GOT3 (cell line): ENCODE data around the gene ZNF804B.

Experiments
- DNase-seq: peaks from one replicate; lab custom pipeline; 2025; ENCODE audit warnings: mixed read lengths; lab: John Stamatoyannopoulos, UW

The ZNF804B gene

DNA sequence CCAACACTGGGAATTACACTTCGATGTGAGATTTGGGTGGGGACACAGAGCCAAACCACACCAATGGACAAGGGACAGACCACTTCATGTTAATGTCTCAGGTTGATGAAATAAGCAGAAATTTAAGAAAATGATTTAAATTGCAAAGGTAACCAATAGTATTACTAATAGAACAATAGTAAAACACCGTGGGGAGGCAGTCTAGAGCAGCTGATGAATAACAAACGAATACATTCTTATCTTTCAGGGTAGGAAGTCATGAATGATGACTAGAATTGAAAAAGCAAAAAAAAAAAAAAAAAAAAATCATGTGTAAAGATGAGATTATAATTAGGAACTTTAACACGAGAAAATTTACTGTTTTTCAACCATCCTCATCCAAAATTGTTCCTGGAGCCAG, 207.9 kb downstream of the ZNF804B start:
- DNase-seq = no peak

GRCh38 chr7:88969167-88969566, 209.7 kb downstream of the ZNF804B start:
- no peak for DNase-seq

GRCh38 chr7:88985295-88985694, 225.8 kb downstream of the ZNF804B start:
- DNase-seq = no peak

- DNase-seq = no peak
Measured at GRCh38 chr7:89001306-89001705, 241.8 kb downstream of the ZNF804B start.

DNA sequence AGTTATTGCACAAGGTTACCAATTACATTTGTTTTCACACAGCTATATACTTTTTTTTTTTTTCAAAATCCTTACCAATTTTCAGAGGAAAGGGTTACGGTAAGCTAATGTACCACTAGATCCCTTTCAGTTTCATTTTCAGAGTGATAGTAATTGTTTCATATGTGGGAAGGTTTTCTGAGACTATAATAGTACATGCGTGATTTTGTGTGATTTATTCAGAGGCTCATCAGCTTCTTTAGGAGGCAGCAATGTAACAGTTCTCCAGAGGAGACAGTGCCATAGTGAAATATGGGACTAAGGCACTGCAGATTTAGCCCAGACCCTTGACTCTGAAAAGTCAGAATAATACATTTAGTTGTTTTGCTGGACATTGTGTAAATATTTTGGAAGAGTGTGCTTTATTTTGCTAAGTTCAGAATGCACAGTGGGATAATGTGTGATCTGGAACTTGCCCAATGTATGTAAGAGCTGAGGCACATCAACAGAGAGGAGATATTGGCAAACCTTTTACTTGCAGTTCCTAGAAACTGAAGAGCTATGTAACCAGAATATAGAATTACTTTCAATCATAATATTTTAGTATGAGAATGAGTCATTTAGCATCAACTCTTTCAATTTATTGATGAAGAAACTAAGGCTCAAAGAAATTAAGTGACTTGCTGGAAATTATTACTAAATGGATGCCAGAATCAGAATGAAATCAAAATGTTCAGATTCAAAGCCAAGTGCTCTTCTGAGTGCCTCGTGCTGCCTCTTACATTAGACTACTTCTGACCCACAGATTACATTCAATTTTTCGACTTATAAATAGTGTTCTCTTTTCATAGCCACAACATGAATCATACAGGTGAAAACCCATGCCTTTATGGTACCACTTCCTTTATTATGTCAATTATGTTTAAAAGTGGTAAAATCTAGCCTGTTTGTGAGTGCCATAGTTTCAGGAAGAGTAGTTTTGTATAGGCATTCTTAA, 243.8 kb downstream of the ZNF804B start:
- DNase-seq = no peak

GRCh38 chr7:89012016-89012415, 252.5 kb downstream of the ZNF804B start:
- no peak for DNase-seq

- DNase-seq = no peak
Measured at GRCh38 chr7:89017695-89018094, 258.2 kb downstream of the ZNF804B start.

- no peak for DNase-seq
Measured at GRCh38 chr7:89021741-89022140, 262.2 kb downstream of the ZNF804B start.

DNA sequence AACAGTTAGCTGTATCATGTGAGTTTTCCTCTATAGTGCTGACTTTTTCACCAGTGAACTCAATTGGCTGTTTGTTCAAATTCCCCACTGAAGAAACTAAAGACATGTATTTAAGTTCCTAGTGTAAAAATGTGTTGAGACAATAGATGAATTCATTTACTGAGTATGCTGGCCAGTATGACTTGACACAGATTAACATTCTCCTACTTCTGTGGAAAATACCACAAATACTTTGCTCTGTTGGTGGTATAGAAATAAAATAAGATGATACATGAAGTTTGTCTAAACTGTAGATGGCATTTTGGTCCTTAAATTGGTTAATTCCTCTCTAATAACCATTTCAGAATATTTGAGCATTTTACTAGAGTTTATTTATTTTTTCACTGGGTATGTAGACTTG, 263.7 kb downstream of the ZNF804B start:
- DNase-seq = no peak

- no peak for DNase-seq
Measured at GRCh38 chr7:89023877-89024276, 264.4 kb downstream of the ZNF804B start.

GRCh38 chr7:89027781-89028180, 268.3 kb downstream of the ZNF804B start:
- DNase-seq = no peak

DNA sequence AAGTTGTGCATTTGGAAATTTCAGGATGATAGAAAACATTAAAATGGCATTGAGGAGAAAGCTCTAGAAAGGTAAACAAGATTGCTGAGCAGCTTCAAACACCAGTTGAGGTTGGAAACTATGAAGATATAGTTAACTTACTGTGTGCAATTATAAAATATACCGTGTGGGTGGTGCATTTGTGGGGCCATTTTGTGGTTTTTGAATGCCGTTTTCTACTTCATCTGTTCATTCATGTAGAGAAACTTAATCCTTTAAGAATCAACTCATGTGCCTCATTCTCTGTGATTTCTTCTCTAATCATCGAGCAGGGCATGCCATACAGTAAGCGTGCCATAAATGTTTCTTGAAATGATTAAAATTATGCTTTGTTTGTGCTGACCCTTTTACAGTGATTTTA, 268.8 kb downstream of the ZNF804B start:
- DNase-seq = no peak

GRCh38 chr7:89029864-89030263, 270.4 kb downstream of the ZNF804B start:
- DNase-seq = no peak

DNA sequence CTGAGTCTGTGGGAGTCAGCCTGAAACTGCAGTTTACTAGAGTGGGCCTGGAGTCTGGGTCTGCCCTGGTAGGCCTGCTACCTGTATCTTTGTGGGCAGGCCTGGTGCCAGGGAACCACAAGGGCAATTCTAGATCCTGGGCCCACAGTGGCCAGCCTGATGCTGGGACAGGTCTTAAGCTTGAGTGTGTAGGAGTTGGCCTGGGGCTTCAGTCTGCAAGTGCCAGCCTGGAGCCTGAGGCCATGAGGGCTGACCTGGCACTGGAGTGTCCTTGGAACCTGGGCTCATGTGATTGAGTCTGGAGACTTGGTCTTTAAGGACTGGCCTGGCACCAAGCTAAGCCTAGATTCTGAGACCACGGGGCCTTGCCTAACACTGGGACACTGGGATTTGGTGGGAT, 281.7 kb downstream of the ZNF804B start:
- DNase-seq = no peak

- no peak for DNase-seq
Measured at GRCh38 chr7:89042940-89043339, 283.4 kb downstream of the ZNF804B start.

- no peak for DNase-seq
Measured at GRCh38 chr7:89049043-89049442, 289.5 kb downstream of the ZNF804B start.

DNA sequence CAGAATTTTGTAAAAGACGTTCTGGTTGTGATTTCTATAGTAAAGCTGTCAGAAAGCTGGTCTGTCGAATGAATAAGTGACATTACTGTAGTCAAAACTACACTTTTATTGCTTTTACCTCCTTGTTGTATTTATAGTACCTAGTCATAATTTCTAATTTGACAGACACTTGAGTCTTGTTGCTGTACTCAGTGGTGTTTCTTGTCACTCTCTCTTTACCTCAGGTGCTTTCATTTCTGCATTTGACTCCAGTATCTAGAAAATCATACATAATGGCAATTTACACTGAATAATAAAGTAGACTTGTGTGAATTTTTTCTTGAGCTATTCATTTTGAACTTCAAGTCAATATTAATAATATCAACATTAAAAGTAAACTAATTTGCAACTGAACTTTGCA, 293.6 kb downstream of the ZNF804B start:
- DNase-seq = no peak

- no peak for DNase-seq
Measured at GRCh38 chr7:89054361-89054760, 294.9 kb downstream of the ZNF804B start.

- no peak for DNase-seq
Measured at GRCh38 chr7:89060234-89060633, 300.7 kb downstream of the ZNF804B start.

DNA sequence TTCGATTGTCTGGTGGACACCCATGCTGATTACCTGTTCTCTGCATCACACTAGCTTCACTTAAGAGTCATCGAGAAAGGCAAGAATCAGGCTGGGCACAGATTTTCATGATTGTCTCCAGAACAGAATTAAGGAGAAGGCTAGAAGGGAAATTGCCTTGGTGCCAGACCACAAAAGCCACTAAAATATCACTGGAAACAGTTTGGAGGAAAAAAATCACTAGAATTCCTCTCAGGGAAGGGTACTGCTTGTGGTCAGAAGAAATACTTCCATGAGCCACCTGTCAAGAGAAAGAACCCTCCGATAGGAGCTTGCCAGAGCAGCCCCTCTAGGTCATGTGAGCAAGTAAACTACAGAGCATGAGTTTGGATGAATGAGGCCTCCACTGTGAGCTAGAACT, 305.3 kb downstream of the ZNF804B start:
- DNase-seq = no peak

DNA sequence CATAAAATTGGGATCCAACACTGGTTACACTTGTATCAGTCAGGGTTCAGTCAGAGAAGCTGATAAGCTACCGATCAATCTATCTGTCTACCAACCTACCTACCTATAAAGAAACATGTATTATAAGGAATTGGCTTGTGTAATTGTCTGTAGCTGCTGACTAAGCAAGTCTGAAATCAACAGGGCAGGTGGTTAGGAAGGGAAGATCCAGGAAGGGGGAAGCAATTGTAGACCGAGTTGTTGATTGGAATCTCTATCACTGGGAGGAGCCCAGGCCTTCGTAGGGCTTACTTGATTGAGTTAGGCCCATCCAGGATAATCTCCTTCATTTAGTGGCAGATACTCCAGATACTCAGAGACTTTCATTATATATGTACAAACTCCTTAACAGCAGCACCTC, 307.5 kb downstream of the ZNF804B start:
- DNase-seq = no peak

- no peak for DNase-seq
Measured at GRCh38 chr7:89072081-89072480, 312.6 kb downstream of the ZNF804B start.

DNA sequence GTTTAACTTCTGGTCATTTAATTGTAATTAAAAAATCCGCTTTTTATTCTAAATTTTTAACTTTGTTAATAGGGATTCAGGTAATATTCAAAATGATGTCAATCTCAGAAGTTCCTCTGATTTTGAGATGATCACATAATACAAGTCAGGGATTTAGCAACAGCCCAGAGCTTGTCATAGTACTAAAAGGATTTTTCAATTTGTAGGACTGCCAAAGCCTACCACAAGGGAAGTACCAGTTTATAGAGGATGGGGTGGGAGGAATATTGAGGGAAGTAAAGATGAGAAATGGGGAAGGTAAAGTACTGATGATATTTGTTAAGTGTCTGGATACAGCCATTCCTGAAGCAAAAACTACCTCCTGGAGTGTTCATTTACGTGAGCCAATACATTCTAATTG, 314.3 kb downstream of the ZNF804B start:
- DNase-seq = no peak

DNA sequence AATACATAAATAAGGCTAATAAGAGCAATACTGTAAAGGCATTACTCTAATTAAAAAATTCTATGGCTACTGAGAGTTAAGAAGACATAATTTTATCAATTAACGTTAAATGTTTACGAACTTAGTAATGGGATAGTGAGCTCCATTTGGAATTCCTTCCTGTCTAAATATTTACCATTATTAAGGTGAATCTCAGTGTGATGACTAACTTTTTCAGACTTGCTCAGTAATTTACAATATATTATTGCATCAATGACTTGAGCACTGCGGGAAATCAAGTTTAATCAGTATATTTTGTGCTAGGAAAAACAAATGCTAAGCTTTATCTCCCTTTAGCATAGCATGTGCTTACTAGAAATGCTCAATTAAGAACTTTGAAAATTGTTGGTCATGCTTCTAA, 318.5 kb downstream of the ZNF804B start:
- no peak for DNase-seq
